ENCODE results near the gene FAM107A.

DNA sequence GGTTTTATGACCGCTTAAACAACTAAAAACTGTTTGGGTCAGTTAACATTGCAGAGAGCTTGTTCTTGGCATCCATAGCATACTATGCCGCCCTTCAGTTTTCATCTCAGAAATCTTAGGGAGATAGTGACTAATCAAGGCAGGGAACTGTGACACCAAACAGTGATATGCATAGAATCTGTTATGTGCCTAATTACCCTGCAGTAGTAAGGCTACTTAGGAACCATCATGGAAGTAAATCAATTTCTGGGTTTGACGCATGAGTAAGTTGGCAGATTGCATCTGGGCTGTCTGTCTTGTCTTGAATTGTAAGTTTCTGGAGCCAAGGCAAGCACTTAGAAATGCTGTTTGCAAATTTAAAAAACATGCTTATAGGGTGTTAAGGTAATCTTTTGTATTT is 62.8 kb downstream of the FAM107A start:
- no peak for TF ChIP-seq CTCF (conservative IDR thresholded peaks at IDR 0.05; ENCODE audit: low read length)
- no peak for TF ChIP-seq EZH2phosphoT487 (IDR thresholded peaks at IDR 0.05; ENCODE audit: borderline replicate concordance)

Measured in Loucy (cell line).